ENCODE data around the gene ABCB11.

DNA sequence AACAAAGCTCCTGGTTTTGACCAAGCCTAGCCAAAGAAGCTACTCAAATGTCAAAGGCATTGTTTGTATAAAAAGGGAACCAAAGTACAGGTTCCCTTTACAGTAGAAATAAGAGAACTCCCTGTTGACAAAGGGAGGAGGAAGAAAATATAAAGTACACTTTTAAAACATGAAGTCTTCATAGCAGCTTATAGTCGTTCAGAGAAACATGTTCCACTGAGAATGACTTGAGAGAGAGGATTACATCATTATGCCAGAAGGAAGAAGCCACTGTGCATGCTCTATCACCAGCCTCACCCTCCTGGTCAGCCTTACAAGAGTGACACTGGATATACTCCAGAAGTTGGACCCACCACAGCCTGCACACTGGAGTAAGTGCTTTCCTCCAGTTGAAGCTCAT, 35.8 kb upstream of the ABCB11 start:
- TF ChIP-seq, protein P1, sequence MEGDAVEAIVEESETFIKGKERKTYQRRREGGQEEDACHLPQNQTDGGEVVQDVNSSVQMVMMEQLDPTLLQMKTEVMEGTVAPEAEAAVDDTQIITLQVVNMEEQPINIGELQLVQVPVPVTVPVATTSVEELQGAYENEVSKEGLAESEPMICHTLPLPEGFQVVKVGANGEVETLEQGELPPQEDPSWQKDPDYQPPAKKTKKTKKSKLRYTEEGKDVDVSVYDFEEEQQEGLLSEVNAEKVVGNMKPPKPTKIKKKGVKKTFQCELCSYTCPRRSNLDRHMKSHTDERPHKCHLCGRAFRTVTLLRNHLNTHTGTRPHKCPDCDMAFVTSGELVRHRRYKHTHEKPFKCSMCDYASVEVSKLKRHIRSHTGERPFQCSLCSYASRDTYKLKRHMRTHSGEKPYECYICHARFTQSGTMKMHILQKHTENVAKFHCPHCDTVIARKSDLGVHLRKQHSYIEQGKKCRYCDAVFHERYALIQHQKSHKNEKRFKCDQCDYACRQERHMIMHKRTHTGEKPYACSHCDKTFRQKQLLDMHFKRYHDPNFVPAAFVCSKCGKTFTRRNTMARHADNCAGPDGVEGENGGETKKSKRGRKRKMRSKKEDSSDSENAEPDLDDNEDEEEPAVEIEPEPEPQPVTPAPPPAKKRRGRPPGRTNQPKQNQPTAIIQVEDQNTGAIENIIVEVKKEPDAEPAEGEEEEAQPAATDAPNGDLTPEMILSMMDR (IDR thresholded peaks at IDR 0.05), result no peak
- TF ChIP-seq, protein P2, sequence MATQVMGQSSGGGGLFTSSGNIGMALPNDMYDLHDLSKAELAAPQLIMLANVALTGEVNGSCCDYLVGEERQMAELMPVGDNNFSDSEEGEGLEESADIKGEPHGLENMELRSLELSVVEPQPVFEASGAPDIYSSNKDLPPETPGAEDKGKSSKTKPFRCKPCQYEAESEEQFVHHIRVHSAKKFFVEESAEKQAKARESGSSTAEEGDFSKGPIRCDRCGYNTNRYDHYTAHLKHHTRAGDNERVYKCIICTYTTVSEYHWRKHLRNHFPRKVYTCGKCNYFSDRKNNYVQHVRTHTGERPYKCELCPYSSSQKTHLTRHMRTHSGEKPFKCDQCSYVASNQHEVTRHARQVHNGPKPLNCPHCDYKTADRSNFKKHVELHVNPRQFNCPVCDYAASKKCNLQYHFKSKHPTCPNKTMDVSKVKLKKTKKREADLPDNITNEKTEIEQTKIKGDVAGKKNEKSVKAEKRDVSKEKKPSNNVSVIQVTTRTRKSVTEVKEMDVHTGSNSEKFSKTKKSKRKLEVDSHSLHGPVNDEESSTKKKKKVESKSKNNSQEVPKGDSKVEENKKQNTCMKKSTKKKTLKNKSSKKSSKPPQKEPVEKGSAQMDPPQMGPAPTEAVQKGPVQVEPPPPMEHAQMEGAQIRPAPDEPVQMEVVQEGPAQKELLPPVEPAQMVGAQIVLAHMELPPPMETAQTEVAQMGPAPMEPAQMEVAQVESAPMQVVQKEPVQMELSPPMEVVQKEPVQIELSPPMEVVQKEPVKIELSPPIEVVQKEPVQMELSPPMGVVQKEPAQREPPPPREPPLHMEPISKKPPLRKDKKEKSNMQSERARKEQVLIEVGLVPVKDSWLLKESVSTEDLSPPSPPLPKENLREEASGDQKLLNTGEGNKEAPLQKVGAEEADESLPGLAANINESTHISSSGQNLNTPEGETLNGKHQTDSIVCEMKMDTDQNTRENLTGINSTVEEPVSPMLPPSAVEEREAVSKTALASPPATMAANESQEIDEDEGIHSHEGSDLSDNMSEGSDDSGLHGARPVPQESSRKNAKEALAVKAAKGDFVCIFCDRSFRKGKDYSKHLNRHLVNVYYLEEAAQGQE (IDR thresholded peaks at IDR 0.05; ENCODE audit: insufficient read depth in 1 of 2, low read depth in 2 of 2, low read length in 1 of 2), result no peak
- TF ChIP-seq POLR2AphosphoS5 (IDR thresholded peaks at IDR 0.05; ENCODE audit: low read depth, low read length), result no peak
